ENCODE measurements around the gene SORCS1. TPM values are rescaled to one million over a fixed set of nuclear protein-coding genes. Genes with fewer than 3 reads are reported as not detected.

The SORCS1 gene
- total and polyA plus RNA-seq, 12 donors: 0.30 to 5.5 (median 1.3) TPM

DNA sequence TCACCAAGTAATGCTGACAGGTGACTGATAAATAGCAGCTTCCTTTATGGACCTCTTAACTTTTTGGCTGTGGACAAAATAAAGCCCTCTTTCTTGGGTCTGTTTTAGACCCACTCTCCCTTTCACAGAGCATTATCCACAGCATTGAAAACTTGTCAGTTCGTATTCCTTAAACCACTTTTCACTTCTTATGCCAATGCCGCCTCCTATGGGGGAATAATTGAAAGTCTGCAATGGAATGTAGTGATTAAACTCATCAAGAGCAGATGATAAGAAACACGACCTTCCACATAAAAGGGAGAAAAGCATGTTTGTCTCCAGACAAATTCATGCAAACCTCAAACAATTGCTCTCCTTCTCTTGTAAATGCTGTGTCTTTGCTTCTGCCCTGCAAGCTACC lies 153.4 kb downstream of the SORCS1 start:
- Histone ChIP-seq H3K4me3 (no peak overlapping the region), H3K27ac (no peak overlapping the region), H3K27me3 (peaks cover 0 to 3% (median 0%) of the 10 kb centered on the region in 7 donors), H3K36me3 (no peaks in the 10 kb centered on the region), H3K4me1 (no peaks in the 10 kb centered on the region), H3K9me3 (peaks cover 0 to 11% (median 0%) of the 10 kb centered on the region in 11 donors)
- intact Hi-C loops (cut with DNase I): loop anchor here in 2 of 10 donors (5.0 to 10.0 kb wide), 2 partner anchors 149 to 576 kb away; no protein-coding TSS in a partner anchor
- no peak for DNase-seq
- no peak for ATAC-seq
- TF ChIP-seq CTCF (IDR thresholded peaks at IDR 0.05): peak in 1 of 9 donors; percentile 21
- WGBS, 2 donors: 37 to 44% methylated on average over 3 of the region's 3 CpGs

DNA sequence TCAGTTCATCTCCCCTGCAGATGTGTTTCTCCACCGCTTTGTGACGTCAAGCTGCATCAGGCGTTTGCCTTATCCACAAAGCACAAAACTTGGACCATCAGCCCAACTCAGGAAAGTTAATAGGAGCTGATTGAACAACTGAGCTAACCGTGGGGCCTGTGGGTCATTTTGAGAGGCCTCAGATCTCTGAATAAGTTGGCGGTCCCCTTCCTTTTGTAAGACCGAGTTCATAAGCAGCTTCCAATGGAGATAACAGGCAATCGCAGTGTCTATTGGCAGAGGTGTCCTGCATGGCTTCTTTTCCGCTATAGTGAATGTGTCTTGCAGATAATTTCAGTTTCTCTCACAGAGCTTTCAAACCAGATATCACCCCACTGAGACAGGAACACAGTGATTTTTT lies 154.0 kb downstream of the SORCS1 start:
- WGBS, 2 donors: 86% methylated on average over 8 of the region's 8 CpGs
- intact Hi-C loops (cut with DNase I): loop anchor here in 2 of 10 donors (5.0 to 10.0 kb wide), 2 partner anchors 148 to 576 kb away; no protein-coding TSS in a partner anchor
- TF ChIP-seq CTCF (IDR thresholded peaks at IDR 0.05): no peak
- H3K27me3 ChIP-seq: peaks cover 0 to 3% (median 0%) of the 10 kb centered on the region in 7 donors
- no peaks in the 10 kb centered on the region for H3K4me1 ChIP-seq
- DNase-seq (no peak), ATAC-seq (no peak)
- no peak overlapping the region for H3K27ac ChIP-seq
- H3K36me3 ChIP-seq: no peaks in the 10 kb centered on the region
- no peak overlapping the region for H3K4me3 ChIP-seq
- H3K9me3 ChIP-seq: peaks cover 0 to 11% (median 0%) of the 10 kb centered on the region in 11 donors

DNA sequence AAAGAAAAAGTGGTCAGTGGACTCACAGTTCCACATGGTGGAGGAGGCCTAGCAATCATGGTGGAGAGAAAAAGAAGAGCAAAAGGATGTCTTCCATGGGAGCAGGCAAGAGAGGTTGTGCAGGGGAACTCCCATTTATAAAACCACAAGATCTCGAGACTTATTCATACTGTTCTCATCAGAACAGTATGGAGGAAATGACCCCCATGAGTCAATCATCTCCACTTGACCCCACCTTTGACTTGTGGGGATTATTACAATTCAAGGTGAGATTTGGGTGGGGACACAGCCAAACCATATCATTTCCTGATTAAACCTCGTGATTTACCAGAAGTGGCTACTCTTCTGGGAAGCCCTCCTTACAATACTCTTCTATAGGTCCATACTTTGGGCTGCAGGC lies 160.1 kb downstream of the SORCS1 start:
- no peaks in the 10 kb centered on the region for H3K36me3 ChIP-seq
- intact Hi-C loops (cut with DNase I): no loop called here
- no peaks in the 10 kb centered on the region for H3K4me1 ChIP-seq
- ATAC-seq: no peak
- TF ChIP-seq CTCF (IDR thresholded peaks at IDR 0.05): no peak
- no peak overlapping the region for H3K4me3 ChIP-seq
- DNase-seq: no peak
- 74 to 76% methylated on average over 2 of the region's 2 CpGs for WGBS, 2 donors
- H3K27me3 ChIP-seq: peaks cover 0 to 7% (median 0%) of the 10 kb centered on the region in 7 donors
- no peak overlapping the region for H3K27ac ChIP-seq
- peaks cover 0 to 11% (median 0%) of the 10 kb centered on the region in 11 donors for H3K9me3 ChIP-seq

GRCh38 chr10:107002068-107002467 lies 162.4 kb downstream of the SORCS1 start:
- ATAC-seq (no peak), DNase-seq (no peak)
- 82 to 90% methylated on average over 3 of the region's 3 CpGs for WGBS, 2 donors
- Histone ChIP-seq H3K4me1 (peaks cover 0 to 9% (median 0%) of the 10 kb centered on the region in 9 donors), H3K4me3 (no peak overlapping the region), H3K9me3 (peaks cover 0 to 6% (median 0%) of the 10 kb centered on the region in 11 donors), H3K27me3 (peaks cover 0 to 7% (median 0%) of the 10 kb centered on the region in 7 donors), H3K27ac (no peak overlapping the region), H3K36me3 (no peaks in the 10 kb centered on the region)
- TF ChIP-seq CTCF (IDR thresholded peaks at IDR 0.05): no peak
- intact Hi-C loops (cut with DNase I): no loop called here
